Activated T-cell treated with anti-CD3 and anti-CD28 coated beads for 4 hours (primary cell): ENCODE results near the gene ENPP3.

Source experiments
- DNase-seq: peaks from one replicate; pipeline ENCODE4 v3.0.0-alpha.2; 2020

The ENPP3 gene

GRCh38 chr6:131643855-131644460 is 6.9 kb downstream of the ENPP3 start:
- DNase-seq: no peak

GRCh38 chr6:131644921-131645320 is 7.8 kb downstream of the ENPP3 start:
- no peak for DNase-seq

- no peak for DNase-seq
These were observed 8.7 kb downstream of the ENPP3 start for GRCh38 chr6:131645846-131646245.

GRCh38 chr6:131646249-131646670 is 9.2 kb downstream of the ENPP3 start:
- DNase-seq: no peak

- no peak for DNase-seq
These were observed 14.7 kb downstream of the ENPP3 start for GRCh38 chr6:131651782-131652181.

- no peak for DNase-seq
These were observed 15.4 kb downstream of the ENPP3 start for GRCh38 chr6:131652472-131652871.

GRCh38 chr6:131654326-131654725 is 17.2 kb downstream of the ENPP3 start:
- DNase-seq: no peak

GRCh38 chr6:131655387-131655786 is 18.3 kb downstream of the ENPP3 start:
- DNase-seq: no peak

- DNase-seq: no peak
These were observed 18.8 kb downstream of the ENPP3 start for GRCh38 chr6:131655951-131656350.

- no peak for DNase-seq
These were observed 19.6 kb downstream of the ENPP3 start for GRCh38 chr6:131656667-131657066.

- DNase-seq: no peak
These were observed 20.1 kb downstream of the ENPP3 start for GRCh38 chr6:131657222-131657621.

- no peak for DNase-seq
These were observed 20.6 kb downstream of the ENPP3 start for GRCh38 chr6:131657630-131658111.

- DNase-seq: no peak
These were observed 21.2 kb downstream of the ENPP3 start for GRCh38 chr6:131658287-131658686.

GRCh38 chr6:131660195-131660594 is 23.1 kb downstream of the ENPP3 start:
- DNase-seq: no peak

- DNase-seq: no peak
These were observed 26.6 kb downstream of the ENPP3 start for GRCh38 chr6:131663578-131664165.

- no peak for DNase-seq
These were observed 32.8 kb downstream of the ENPP3 start for GRCh38 chr6:131669891-131670290.

GRCh38 chr6:131673184-131673583 is 36.1 kb downstream of the ENPP3 start:
- no peak for DNase-seq

GRCh38 chr6:131678442-131678841 is 41.3 kb downstream of the ENPP3 start:
- DNase-seq: no peak

- DNase-seq: no peak
These were observed 43.8 kb downstream of the ENPP3 start for GRCh38 chr6:131680868-131681267.

GRCh38 chr6:131681585-131681984 is 44.5 kb downstream of the ENPP3 start:
- DNase-seq: no peak

- DNase-seq: no peak
These were observed 45.3 kb downstream of the ENPP3 start for GRCh38 chr6:131682442-131682841.

GRCh38 chr6:131683479-131683878 is 46.4 kb downstream of the ENPP3 start:
- DNase-seq: no peak

GRCh38 chr6:131685266-131685780 is 48.2 kb downstream of the ENPP3 start:
- no peak for DNase-seq

- no peak for DNase-seq
These were observed 49.9 kb downstream of the ENPP3 start for GRCh38 chr6:131687022-131687421.

- DNase-seq: no peak
These were observed 51.2 kb downstream of the ENPP3 start for GRCh38 chr6:131688286-131688685.
